Stimulated activated CD4-positive, alpha-beta T cell treated with anti-CD3 and anti-CD28 coated beads, Interleukin-15, amount 100 ng/mL, for 1 hour (primary cell): Measurements from ENCODE around the gene SH3YL1.
A peak's percentile ranks its signal among the peaks of the same experiment; 100 is the strongest.

ENCODE experiments used
- DNase-seq, 2 donors: peaks; one replicate each; pipeline ENCODE4 v3.0.0-alpha.2; 2020; ENCODE audit warnings: low read depth in 1 of 2, low spot score in 1 of 2

The SH3YL1 gene

GRCh38 chr2:282371-283263, 18.8 kb upstream of the SH3YL1 start:
- no peak for DNase-seq

DNA sequence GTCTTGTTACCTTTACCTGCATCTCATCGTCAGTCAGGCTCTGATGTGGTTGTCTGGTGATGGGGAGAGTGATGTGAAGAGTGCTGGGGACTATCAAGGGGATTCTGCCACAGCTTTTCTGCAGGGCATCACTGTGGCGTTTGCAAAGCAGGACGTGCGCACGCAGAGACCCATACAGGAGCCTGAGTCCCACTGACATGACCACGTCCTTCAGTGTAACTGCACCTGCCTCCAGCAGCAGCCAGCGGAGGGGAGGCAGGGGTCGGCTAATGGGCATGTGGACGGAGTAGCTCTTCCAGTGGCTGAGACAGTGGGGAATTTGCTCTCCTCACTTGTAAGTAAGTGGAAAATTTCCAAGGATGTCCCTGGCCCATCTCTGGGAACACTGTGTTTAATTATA, 17.5 kb upstream of the SH3YL1 start:
- no peak for DNase-seq

- DNase-seq = no peak
These were observed 16.8 kb upstream of the SH3YL1 start for GRCh38 chr2:280650-281110.

GRCh38 chr2:279956-280649, 16.3 kb upstream of the SH3YL1 start:
- DNase-seq = no peak

GRCh38 chr2:279366-279765, 15.5 kb upstream of the SH3YL1 start:
- DNase-seq = no peak

GRCh38 chr2:278927-279320, 15.1 kb upstream of the SH3YL1 start:
- DNase-seq = no peak

DNA sequence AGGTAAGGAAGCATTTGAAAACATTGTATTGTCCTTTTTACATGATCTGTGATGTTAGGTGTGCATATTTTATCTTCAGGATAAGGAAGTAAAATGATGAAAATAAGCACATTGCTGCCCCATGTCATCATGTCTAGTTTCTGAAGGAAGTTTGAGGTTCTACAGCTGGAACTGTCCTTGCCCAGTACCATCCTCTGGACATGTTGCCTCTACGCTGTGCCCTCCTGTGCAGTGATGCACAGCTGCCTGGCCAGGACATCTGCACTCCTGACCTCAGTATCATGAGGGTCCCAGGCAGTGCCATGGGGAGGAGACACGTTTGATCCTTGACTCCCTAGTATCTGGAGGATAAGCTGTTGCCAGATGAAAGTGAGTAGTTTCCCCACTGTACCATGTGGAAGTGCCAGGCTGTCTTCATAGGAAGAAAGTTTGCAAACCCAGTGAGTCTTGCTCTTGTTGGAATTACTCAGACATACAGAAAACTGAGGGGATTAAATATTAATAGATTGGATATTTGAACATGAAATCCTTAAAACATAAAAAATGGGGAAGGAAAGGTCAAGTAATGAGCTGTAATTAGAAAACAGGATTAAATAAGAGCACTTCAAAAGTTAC, 14.6 kb upstream of the SH3YL1 start:
- DNase-seq = no peak

- no peak for DNase-seq
These were observed 11.6 kb upstream of the SH3YL1 start for GRCh38 chr2:275466-275865.

- no peak for DNase-seq
These were observed 10.7 kb upstream of the SH3YL1 start for GRCh38 chr2:274503-274902.

DNA sequence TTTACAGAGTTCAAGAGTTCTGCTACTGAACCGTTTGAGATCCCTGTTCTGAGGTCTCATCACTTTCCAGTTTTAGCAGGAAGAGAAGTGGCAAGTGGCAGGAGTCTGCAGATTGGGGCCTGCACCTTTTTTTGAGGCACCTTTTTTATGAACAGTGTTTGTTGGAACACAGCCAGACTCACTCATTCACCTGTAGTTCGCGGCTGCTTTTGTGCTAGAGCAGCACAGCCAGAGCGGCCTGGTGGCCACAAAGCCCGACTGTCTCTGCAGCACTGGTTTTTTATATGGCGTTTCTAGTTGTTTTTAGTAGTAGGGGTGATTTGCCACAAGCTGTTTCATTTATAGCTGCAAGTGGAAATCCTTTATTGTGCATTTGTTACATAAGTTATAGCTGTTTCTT, 9.5 kb upstream of the SH3YL1 start:
- no peak for DNase-seq

DNA sequence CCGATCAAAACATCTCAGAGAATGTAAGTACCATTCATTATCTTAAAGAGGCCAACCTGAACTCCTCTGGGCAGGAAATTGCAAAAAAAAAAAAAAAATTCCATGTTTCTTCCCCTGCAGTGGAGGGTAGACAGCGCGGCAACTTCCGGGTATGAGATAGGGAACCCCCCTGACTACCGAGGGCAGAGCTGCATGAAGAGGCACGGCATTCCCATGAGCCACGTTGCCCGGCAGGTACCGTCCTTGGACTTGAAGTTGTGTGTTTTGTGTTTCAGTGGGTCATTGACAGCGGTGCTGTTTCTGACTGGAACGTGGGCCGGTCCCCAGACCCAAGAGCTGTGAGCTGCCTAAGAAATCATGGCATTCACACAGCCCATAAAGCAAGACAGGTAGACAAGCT, 8.1 kb upstream of the SH3YL1 start:
- DNase-seq = no peak

GRCh38 chr2:270861-271260, 7.0 kb upstream of the SH3YL1 start:
- no peak for DNase-seq

DNA sequence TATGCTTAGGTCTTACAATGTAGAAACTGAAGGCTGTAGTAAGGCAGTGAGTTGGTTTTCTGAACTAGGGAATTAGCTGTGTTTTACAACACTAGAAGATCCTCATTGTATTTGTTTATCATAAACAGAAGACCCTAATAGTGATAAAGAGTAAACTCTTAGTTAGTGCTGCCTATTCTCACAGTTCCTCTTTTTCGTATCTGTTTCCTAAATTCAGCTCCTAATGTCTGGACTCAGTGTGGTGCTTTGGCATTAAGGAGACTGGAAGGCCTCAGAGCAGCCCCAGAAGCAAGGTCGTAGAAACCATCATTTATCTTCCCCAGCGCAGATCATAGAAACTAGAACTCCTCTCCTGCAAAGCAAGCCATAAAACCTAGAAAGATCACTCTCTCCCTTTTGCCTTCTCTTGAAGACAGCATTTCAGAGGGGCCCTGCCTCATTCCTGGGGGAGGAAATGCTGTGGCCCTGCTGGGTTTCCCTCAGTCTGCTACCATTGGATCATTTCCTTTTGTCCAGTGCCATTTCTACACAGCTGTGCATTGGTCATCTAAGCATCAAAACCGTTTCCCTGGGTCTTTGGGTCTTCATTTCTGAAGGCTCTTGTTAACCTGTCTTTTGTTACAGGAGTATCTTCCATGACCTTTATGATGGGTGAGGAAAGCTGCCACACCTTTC, 5.7 kb upstream of the SH3YL1 start:
- no peak for DNase-seq

- DNase-seq = no peak
These were observed 4.5 kb upstream of the SH3YL1 start for GRCh38 chr2:268323-268722.

GRCh38 chr2:264493-265468, 949 bp upstream of the SH3YL1 start, which contains the start of gene ACP1:
Gene ACP1, plus strand, starts transcription at chr2:264947. Its CDS starts 18 bp downstream, at chr2:264965.
- peak; percentile 89 to 92 for DNase-seq

DNA sequence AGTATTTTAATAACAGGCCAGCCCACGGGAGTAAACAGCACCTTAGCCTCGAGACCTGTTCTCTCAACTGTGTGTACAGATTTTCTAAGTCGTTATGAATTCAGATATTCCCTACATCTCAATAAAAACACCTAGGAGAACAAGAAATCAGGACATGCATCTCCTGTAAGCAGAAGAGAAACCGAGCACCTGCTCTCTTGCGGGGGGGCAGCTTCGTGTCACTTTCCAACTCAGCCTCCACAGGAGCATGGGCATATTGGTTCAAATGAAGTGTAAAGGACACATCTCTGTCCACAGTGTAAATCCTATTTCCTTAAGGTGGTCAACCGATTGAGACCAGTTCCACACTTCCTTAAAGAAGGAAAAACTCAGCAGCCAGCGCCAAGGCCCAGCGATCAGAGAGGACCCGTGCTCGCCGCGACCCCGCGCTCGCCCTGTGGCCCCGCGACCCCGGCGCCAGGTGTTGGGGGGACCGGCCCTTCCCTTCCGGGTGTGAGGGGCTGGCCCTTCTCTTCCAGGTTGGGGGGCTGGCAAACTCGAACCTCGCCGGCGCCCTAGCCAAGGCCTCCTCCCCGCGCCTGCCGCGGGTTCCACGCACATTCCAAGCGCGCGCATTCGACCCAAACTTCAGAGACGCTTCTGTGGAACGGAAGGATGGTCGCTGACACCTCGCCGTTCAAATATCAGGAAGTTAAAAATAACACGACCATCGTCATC, 652 bp downstream of the SH3YL1 start:
- DNase-seq = no peak

GRCh38 chr2:262117-262516, 1.7 kb downstream of the SH3YL1 start:
- DNase-seq = no peak

DNA sequence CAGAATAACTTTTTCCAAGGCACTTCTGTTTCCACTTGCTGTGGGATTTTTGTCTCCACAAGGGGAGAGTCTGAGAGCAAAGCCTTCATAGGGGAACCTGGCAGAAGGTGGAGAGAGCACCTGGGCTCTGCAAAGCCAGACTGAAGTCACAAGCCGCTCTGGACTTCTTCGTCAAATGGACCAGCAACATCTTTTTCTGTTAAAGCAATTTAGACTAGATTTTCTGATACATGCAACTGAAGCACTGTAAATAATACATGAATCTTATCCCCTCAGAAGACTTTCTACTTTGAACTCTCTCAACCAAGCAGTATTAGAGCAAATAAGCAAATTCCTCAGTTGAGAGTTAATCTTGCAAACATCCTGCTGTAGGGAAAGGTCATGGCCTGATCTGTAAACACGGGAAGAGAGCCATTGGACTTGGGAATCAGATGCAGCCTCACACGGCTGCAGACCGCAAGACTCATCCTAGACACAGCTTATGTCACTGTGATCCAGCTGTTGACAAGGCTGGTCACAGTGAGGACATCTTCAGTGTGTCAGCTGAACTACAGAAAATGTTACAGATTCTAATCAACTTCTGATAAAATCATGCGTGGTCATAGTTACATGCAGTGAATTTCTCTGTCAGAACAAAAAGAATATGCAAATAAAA, 3.2 kb downstream of the SH3YL1 start:
- no peak for DNase-seq

DNA sequence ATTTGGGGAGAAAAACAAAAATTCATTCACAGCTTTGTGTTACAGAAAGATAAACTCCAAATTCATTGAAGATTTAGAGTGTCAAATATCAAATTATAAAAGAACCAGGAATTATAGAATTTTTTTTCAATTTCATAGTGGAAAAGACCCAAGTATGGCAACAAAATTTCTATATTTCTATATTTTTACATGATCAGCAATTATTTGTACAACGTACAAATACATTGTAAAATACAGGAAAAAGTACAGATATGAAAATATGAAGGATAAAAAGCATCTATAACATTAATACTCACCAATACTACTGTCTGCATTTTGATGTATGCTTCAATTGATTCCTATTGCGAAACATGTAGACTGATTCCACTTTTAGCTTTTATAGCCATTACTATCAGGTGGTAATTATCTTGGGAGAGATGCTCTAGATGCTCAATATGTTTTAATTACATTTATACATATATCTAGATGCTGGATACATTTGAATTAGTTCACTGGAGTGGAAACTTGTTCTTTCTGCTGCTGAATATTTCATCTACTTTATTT, 4.0 kb downstream of the SH3YL1 start:
- no peak for DNase-seq
